ENCODE measurements around the gene FRY. TPM values are rescaled to one million over a fixed set of nuclear protein-coding genes. Genes with fewer than 3 reads are reported as not detected.

Gene FRY
- total RNA-seq, 1 experiment from 2014 or later: 5.3 TPM

- H3K9me3 Mint-ChIP-seq: peaks cover 30% of the 10 kb centered on the region
- 0 out of 2 replicates have a peak, but pooled peaks cover 3% of the 10 kb centered on the region for H3K36me3 Mint-ChIP-seq
- TF ChIP-seq ELF4 (CRISPR knock-in tag; IDR thresholded peaks at IDR 0.05; ENCODE audit: low read depth) (no peak), ZSCAN18 (CRISPR knock-in tag; IDR thresholded peaks at IDR 0.05) (no peak), ATF2 (CRISPR knock-in tag; IDR thresholded peaks at IDR 0.05; ENCODE audit: borderline replicate concordance, low read depth) (no peak), E2F1 (CRISPR knock-in tag; IDR thresholded peaks at IDR 0.05) (no peak), NR1H2 (CRISPR knock-in tag; IDR thresholded peaks at IDR 0.05) (no peak), TP53 (CRISPR knock-in tag; IDR thresholded peaks at IDR 0.05) (no peak), ATF3 (CRISPR knock-in tag; conservative IDR thresholded peaks at IDR 0.05) (no peak), GTF2I (CRISPR knock-in tag; conservative IDR thresholded peaks at IDR 0.05) (no peak), ZNF219 (CRISPR knock-in tag; IDR thresholded peaks at IDR 0.05; ENCODE audit: borderline replicate concordance) (no peak), RORB (CRISPR knock-in tag; IDR thresholded peaks at IDR 0.05) (no peak), CDX4 (CRISPR knock-in tag; IDR thresholded peaks at IDR 0.05; ENCODE audit: borderline replicate concordance) (no peak), ZNF512 (CRISPR knock-in tag; IDR thresholded peaks at IDR 0.05; ENCODE audit: borderline replicate concordance) (no peak), ZNF263 (CRISPR knock-in tag; IDR thresholded peaks at IDR 0.05; ENCODE audit: low read depth) (no peak), ZNF138 (CRISPR knock-in tag; conservative IDR thresholded peaks at IDR 0.05) (no peak)
- DNase-seq (ENCODE audit: low spot score) (no peak), ATAC-seq (no peak)
- POLR2A ChIA-PET: no interaction called here
- H3K4me3 Mint-ChIP-seq: no peak overlapping the region
- H3K4me1 Mint-ChIP-seq: peaks cover 6% of the 10 kb centered on the region
- H3K27ac Mint-ChIP-seq: no peak overlapping the region
- CTCF ChIA-PET: interaction anchor here (1.2 to 2.0 kb wide), 2 partner anchors 14 to 77 kb away, joined by 5 to 10 read pairs; no protein-coding TSS in a partner anchor
- H3K27me3 Mint-ChIP-seq (ENCODE audit: low read depth): no peaks in the 10 kb centered on the region
Observed at GRCh38 chr13:31986676-31987470, 44.7 kb upstream of the FRY start.

GRCh38 chr13:31987535-31988170 lies 43.9 kb upstream of the FRY start:
- peaks cover 6% of the 10 kb centered on the region for H3K4me1 Mint-ChIP-seq

More at GRCh38 chr13:31987535-31988170, 43.9 kb upstream of the FRY start:
- TF ChIP-seq ZNF232 (CRISPR knock-in tag; IDR thresholded peaks at IDR 0.05) (no peak), CREB1 (CRISPR knock-in tag; IDR thresholded peaks at IDR 0.05) (no peak), JAZF1 (CRISPR knock-in tag; IDR thresholded peaks at IDR 0.05) (no peak)
- H3K9me3 Mint-ChIP-seq: peaks cover 30% of the 10 kb centered on the region
- no peaks in the 10 kb centered on the region for H3K27me3 Mint-ChIP-seq (ENCODE audit: low read depth)
- CTCF ChIA-PET: interaction anchor here (1.2 to 2.0 kb wide), 2 partner anchors 14 to 78 kb away, joined by 5 to 10 read pairs; no protein-coding TSS in a partner anchor
- H3K4me3 Mint-ChIP-seq: no peak overlapping the region
- POLR2A ChIA-PET: no interaction called here
- 0 out of 2 replicates have a peak, but pooled peaks cover 3% of the 10 kb centered on the region for H3K36me3 Mint-ChIP-seq
- H3K27ac Mint-ChIP-seq: no peak overlapping the region
- DNase-seq (ENCODE audit: low spot score) (no peak), ATAC-seq (no peak)

All from WTC11 (cell line).